KMS-11 (cell line): ENCODE results near the gene SYNDIG1.

Source experiments
- H2AFZ ChIP-seq: fragments of 200-600 bp; sonication (generic); 2 replicates; pipeline ENCODE4 v1.6.1; 2016; ENCODE audit warnings: antibody characterized with exemption, mixed run types, low read depth
- H3K27ac ChIP-seq: fragments of 200-600 bp; sonication (generic); 2 replicates; pipeline ENCODE4 v1.6.1; 2016; ENCODE audit warnings: mild to moderate bottlenecking, mixed run types
- H3K27me3 ChIP-seq: fragments of 200-600 bp; sonication (generic); 2 replicates; pipeline ENCODE4 v1.6.1; 2017; ENCODE audit warnings: mild to moderate bottlenecking, low read depth, mixed run types, moderate library complexity; ENCODE audit not compliant: insufficient read depth
- H3K36me3 ChIP-seq: fragments of 200-600 bp; sonication (generic); 2 replicates; pipeline ENCODE4 v1.6.1; 2017; ENCODE audit warnings: mild to moderate bottlenecking, mixed run types; ENCODE audit not compliant: insufficient read depth
- H3K4me1 ChIP-seq: fragments of 200-600 bp; sonication (generic); 2 replicates; pipeline ENCODE4 v1.6.1; 2016; ENCODE audit warnings: mild to moderate bottlenecking, low read depth, mixed run types; ENCODE audit not compliant: poor library complexity, severe bottlenecking
- H3K4me2 ChIP-seq: fragments of 200-600 bp; sonication (generic); 2 replicates; pipeline ENCODE4 v1.7.0; 2016; ENCODE audit warnings: mild to moderate bottlenecking, mixed run types
- H3K4me3 ChIP-seq: fragments of 200-600 bp; sonication (generic); IDR thresholded peaks from 2 replicates; pipeline ENCODE4 v1.6.1; 2017; ENCODE audit warnings: low read depth, low read length, mixed read lengths; ENCODE audit not compliant: insufficient read depth
- H3K79me2 ChIP-seq: fragments of 200-600 bp; sonication (generic); 2 replicates; pipeline ENCODE4 v1.6.1; 2016; ENCODE audit warnings: low read depth, mixed run types; ENCODE audit not compliant: insufficient read depth
- H3K9ac ChIP-seq: fragments of 200-600 bp; sonication (generic); 2 replicates; pipeline ENCODE4 v1.6.1; 2016; ENCODE audit warnings: mild to moderate bottlenecking, mixed run types
- H4K20me1 ChIP-seq: fragments of 200-600 bp; sonication (generic); 2 replicates; pipeline ENCODE4 v1.6.1; 2016; ENCODE audit warnings: mild to moderate bottlenecking, mixed run types; ENCODE audit not compliant: insufficient read depth
- TF ChIP-seq, protein P1 (sequence below): fragments of 200-600 bp; sonication (generic); conservative IDR thresholded peaks from 2 replicates; pipeline ENCODE4 v1.6.1; 2017; ENCODE audit warnings: low read depth, mild to moderate bottlenecking, antibody characterized with exemption, low read length, moderate library complexity, mixed read lengths

Gene SYNDIG1

DNA sequence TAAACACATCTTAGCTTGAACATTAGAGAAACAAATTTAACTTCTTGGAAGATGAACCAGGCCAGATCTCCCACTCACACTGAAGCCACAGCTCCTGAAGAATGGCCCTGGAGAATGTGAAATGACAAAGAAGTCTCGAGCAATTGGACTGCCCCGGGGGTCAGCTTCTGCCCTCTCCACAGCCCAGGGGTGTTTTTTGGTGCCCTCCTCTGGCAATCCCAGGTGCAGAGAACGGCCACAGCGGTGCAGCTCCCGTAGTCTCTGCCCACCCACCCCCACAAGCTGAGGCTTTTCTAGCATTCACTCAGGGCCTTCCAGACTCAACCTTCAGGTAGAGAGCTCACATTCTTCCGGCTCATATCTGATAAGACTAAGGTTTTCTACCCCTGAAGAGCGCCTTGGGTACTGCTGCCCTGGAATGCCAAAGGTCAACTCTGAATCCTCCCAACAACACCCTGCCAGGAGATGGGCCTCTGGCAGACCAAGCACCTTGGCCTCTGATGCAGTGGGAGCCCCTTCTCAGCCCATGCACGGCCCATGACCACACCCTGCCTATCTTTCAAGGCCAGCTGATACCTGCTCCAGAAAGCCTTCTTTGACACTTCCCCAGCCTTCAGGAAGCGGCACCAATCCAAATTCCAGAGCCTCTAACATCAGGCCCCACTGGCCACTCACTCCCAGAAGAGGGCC is 208.3 kb downstream of the SYNDIG1 start:
- Histone ChIP-seq H3K4me1 (no peaks in the 10 kb centered on the region), H4K20me1 (no peaks in the 10 kb centered on the region), H3K79me2 (no peaks in the 10 kb centered on the region), H3K27me3 (no peaks in the 10 kb centered on the region), H3K9ac (no peak overlapping the region), H3K27ac (no peak overlapping the region), H3K36me3 (no peaks in the 10 kb centered on the region), H3K4me2 (no peak overlapping the region), H2AFZ (no peak overlapping the region), H3K4me3 (no peak overlapping the region)
- TF ChIP-seq, protein P1, sequence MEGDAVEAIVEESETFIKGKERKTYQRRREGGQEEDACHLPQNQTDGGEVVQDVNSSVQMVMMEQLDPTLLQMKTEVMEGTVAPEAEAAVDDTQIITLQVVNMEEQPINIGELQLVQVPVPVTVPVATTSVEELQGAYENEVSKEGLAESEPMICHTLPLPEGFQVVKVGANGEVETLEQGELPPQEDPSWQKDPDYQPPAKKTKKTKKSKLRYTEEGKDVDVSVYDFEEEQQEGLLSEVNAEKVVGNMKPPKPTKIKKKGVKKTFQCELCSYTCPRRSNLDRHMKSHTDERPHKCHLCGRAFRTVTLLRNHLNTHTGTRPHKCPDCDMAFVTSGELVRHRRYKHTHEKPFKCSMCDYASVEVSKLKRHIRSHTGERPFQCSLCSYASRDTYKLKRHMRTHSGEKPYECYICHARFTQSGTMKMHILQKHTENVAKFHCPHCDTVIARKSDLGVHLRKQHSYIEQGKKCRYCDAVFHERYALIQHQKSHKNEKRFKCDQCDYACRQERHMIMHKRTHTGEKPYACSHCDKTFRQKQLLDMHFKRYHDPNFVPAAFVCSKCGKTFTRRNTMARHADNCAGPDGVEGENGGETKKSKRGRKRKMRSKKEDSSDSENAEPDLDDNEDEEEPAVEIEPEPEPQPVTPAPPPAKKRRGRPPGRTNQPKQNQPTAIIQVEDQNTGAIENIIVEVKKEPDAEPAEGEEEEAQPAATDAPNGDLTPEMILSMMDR: no peak

DNA sequence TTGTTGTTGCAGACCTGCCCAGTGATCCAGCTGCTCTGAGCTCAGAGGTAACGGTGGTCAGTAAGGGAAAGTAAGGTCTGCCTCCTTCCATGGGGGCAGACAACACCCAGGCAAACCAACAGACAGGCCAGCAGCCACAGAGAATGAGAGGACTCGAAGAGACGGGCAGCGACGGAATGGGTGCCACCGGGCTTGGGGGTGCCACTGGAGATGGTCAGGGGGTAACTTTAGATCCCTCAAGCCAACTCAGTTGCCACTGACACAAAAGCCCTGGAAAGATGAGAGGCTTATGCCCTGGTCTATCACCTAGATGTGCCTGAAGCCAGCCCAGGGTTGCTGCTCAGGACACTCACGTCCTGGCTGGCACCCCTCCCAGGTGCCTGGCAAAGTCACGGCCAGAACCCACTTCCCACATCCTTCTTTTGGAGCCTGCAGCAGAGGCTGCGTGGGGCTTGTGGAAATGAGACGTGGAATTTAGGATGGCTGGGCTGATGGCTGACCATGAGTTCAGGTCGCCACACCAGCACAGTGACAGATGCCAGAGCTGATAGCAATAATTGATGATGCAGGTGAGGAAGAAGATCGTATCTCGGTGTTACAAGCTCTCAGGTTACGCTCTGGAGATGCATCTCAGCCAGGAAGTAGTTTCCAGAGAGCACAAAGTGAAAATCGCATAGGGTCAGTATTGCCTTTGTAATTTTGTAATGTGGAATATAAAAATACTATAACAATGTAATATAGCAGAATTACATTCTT is 209.1 kb downstream of the SYNDIG1 start:
- no peak overlapping the region for H3K4me2 ChIP-seq
- no peaks in the 10 kb centered on the region for H3K4me1 ChIP-seq
- H4K20me1 ChIP-seq: no peaks in the 10 kb centered on the region
- H3K36me3 ChIP-seq: no peaks in the 10 kb centered on the region
- no peak overlapping the region for H2AFZ ChIP-seq
- TF ChIP-seq, protein P1: no peak
- no peak overlapping the region for H3K27ac ChIP-seq
- no peaks in the 10 kb centered on the region for H3K79me2 ChIP-seq
- no peak overlapping the region for H3K9ac ChIP-seq
- no peak overlapping the region for H3K4me3 ChIP-seq
- no peaks in the 10 kb centered on the region for H3K27me3 ChIP-seq

DNA sequence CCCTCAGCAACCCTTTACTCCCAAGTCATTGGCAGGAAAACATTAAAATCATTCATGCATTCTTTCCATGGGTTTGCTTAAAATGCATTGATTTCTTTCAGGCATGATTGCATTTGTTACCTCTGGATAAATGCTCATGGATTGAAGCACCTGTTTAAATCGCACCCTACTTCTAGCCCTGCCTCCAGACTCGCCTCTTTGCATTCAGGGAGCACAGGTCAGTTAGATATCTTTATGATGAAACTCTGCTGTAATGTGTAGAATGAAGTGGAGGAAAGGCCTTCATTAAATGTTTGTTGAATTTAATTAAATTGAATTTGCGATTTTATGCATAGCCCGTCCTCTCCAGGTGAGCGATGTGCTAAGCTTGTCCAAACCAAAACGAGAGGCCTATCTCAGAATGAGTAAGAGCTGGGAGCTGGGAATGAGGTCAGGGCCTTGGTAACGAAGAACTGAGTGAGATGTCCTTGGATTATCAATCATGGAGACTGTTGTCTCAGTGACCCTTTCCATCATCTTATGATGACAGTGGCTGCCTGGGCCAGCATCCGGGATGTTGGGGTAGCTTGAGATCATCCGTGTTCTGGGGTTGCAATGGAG is 210.1 kb downstream of the SYNDIG1 start:
- Histone ChIP-seq H3K27me3 (no peaks in the 10 kb centered on the region), H3K4me2 (no peak overlapping the region), H4K20me1 (no peaks in the 10 kb centered on the region), H3K4me1 (no peaks in the 10 kb centered on the region), H3K4me3 (no peak overlapping the region), H3K27ac (no peak overlapping the region), H2AFZ (no peak overlapping the region), H3K36me3 (no peaks in the 10 kb centered on the region), H3K9ac (no peak overlapping the region), H3K79me2 (no peaks in the 10 kb centered on the region)
- TF ChIP-seq, protein P1: no peak

DNA sequence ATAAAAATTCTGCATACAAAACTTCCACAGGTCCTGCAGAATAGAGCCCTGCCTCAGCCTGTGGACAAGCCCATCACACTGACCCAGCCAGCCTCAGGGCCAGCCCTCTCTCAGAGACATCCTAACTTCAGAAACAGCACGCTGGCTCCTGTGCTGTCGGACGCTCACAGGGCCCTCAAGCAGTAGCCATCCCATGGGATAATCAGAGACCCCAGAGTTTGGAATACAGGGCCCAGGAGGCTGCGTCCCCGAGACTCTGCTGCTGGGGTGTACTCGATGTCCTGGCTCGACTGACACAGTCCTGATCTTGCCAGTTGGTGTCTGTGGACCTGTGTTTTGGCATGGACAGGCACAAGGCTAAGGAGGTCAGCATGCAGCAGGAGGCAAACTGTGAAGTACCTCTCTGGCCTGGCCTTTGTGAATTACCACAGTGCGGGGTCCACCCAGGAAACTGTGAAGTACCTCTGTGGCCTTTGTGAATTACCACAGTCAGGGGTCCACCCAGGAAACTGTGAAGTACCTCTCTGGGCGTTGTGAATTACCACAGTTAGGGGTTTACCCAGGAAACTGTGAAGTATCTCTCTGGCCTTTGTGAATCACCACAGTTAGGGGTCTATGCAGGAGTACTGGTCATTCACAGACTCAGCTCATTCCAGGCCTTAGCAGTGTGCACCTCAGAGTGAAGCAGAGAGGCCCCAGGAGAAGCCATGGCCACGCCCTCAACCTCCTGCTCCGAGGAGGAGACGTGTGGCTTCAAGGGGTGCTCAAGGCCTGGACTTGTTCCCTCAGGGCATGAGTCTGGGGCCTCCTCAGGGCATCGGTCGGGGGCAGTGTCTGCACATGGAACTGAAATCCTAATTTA is 212.4 kb downstream of the SYNDIG1 start:
- TF ChIP-seq, protein P1: no peak
- Histone ChIP-seq H3K36me3 (no peaks in the 10 kb centered on the region), H3K9ac (no peak overlapping the region), H3K4me2 (no peak overlapping the region), H3K4me3 (no peak overlapping the region), H2AFZ (no peak overlapping the region), H4K20me1 (no peaks in the 10 kb centered on the region), H3K27me3 (no peaks in the 10 kb centered on the region), H3K79me2 (no peaks in the 10 kb centered on the region), H3K4me1 (no peaks in the 10 kb centered on the region), H3K27ac (no peak overlapping the region)
